AG04450 (cell line): ENCODE data around the gene BZW2. TPM values are rescaled to one million over a fixed set of nuclear protein-coding genes. Genes with fewer than 3 reads are reported as not detected.

Experiments used
- CTCF ChIA-PET: fragments of 300-600, 350-600 bp; formaldehyde crosslinking; extraction: SDS; loops from one replicate; lab custom pipeline; 2022; ENCODE audit warnings: antibody characterized with exemption, inconsistent platforms; lab: Charles Lee
- POLR2A ChIA-PET: fragments of 350-600 bp; formaldehyde crosslinking; extraction: SDS; loops from one replicate; lab custom pipeline; 2021; ENCODE audit warnings: antibody characterized with exemption, inconsistent platforms; lab: Yijun Ruan, JAX
- DNase-seq: peaks from one replicate; pipeline ENCODE4 v3.0.0-alpha.2; 2011; ENCODE audit warnings: low read depth, low spot score
- H3K27ac ChIP-seq: one replicate; pipeline ENCODE4 v1.5.1; 2012; ENCODE audit warnings: low read depth, low read length, control low read depth
- H3K27me3 ChIP-seq: one replicate; pipeline ENCODE4 v1.6.0; 2012; ENCODE audit warnings: low read length; ENCODE audit not compliant: control insufficient read depth, insufficient read depth
- H3K4me3 ChIP-seq: 2 replicates; pipeline ENCODE4 v1.5.1; 2011; ENCODE audit warnings: mild to moderate bottlenecking, low read depth, low read length, control low read depth
- H3K9me3 ChIP-seq: 2 replicates; pipeline ENCODE4 v1.5.1; 2012; ENCODE audit warnings: low read length; ENCODE audit not compliant: control insufficient read depth, insufficient read depth
- polyA plus RNA-seq: library from polyadenylated mRNA; depleted of rRNA; stranded (reverse); fragments of >200 nt; gene quantifications from 2 replicates; pipeline ENCODE4 v1.2.3, GENCODE V29; 2011
- TF ChIP-seq, protein P1 (sequence below): IDR thresholded peaks from 2 replicates; pipeline ENCODE4 v1.5.1; 2011; ENCODE audit warnings: low read depth, low read length, control low read depth, inconsistent platforms

Gene BZW2
- polyA plus RNA-seq, 1 experiment, result 84.4 TPM

DNA sequence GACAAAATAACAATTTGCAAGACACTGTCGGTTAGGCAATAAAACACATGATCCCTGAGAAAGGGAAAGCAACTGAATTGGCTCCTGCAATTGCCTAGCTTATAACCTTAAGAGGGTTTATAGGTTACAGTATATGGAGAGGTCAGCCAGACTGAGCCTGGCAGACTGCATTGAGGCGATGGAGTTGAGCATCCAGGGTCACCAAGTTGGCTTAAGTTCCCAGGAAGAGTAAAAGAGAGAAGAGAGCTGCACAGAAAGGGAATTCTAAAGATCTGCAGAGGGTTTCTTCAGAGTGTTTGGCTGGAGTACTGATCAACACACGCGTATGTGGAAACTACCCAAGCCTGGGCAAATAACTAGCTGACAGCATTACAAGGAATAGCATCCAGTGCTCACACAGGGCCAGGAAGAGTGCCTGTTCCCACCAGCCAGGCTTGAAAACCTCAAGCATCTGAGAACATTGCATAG, 11.7 kb upstream of the BZW2 start:
- CTCF ChIA-PET, result no interaction called here
- POLR2A ChIA-PET, result interaction anchor here (0.7 kb wide), 1 partner anchor 10 kb away, joined by 3 read pairs; no protein-coding TSS in a partner anchor
- TF ChIP-seq, protein P1, sequence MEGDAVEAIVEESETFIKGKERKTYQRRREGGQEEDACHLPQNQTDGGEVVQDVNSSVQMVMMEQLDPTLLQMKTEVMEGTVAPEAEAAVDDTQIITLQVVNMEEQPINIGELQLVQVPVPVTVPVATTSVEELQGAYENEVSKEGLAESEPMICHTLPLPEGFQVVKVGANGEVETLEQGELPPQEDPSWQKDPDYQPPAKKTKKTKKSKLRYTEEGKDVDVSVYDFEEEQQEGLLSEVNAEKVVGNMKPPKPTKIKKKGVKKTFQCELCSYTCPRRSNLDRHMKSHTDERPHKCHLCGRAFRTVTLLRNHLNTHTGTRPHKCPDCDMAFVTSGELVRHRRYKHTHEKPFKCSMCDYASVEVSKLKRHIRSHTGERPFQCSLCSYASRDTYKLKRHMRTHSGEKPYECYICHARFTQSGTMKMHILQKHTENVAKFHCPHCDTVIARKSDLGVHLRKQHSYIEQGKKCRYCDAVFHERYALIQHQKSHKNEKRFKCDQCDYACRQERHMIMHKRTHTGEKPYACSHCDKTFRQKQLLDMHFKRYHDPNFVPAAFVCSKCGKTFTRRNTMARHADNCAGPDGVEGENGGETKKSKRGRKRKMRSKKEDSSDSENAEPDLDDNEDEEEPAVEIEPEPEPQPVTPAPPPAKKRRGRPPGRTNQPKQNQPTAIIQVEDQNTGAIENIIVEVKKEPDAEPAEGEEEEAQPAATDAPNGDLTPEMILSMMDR, result no peak
- no peak for DNase-seq
- Histone ChIP-seq H3K9me3 (no peaks in the 10 kb centered on the region), H3K27ac (no peak overlapping the region), H3K27me3 (no peaks in the 10 kb centered on the region), H3K4me3 (no peak overlapping the region)

DNA sequence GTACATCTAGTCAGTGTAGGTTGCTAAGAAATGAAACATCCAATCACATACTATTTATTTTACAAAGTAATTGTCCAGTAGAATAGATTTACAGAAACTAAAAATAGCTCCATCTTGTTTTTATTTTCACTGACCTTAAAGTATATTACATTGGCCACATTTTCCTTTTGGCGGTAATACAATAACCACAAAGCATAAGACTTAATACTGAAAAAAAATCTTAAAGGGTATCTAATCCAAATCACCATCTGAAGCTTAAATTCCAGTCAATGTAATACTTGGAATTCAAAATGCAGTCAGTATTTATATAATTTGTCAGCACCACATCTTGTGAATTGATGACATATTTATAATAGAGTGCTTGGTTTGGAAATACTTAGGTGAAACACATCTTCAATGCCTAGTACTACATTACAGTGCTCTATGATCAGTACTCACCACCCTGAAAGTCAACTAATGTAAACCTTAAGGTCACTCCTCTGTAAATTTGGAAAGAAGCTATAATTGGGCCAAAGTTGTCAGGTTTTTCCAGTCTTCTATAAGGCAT, 9.4 kb upstream of the BZW2 start:
- TF ChIP-seq, protein P1, result no peak
- Histone ChIP-seq H3K9me3 (no peaks in the 10 kb centered on the region), H3K27me3 (no peaks in the 10 kb centered on the region), H3K4me3 (no peak overlapping the region), H3K27ac (no peak overlapping the region)
- peak; percentile 45 for DNase-seq
- CTCF ChIA-PET, result interaction anchor here (0.9 to 1.1 kb wide), 2 partner anchors 20 to 72 kb away, joined by 3 read pairs; no protein-coding TSS in a partner anchor
- POLR2A ChIA-PET, result interaction anchor here (0.6 to 2.2 kb wide), 3 partner anchors 9 to 701 kb away, joined by 3 to 9 read pairs (median 8); partner anchors contain the start of genes ANKMY2 and BZW2

DNA sequence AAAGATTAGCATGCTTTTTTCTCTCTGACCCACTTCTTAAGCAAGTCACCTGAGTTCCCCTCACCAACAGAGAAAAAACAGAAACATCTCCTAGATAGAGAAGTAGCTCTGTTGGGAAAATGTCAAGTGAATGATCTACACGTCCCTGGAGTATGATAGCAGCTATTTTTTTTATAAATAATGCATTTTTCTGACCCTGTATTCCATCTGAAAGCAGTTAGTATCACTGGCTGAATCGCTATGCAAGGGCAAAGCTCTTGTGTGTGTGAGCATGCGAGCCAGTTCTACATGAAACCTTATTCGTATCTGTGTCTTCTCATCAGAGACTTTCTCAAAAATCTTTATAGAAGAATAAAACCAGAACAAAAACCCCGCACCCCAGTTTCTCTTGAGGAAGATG, 8.6 kb upstream of the BZW2 start:
- Histone ChIP-seq H3K27me3 (no peaks in the 10 kb centered on the region), H3K27ac (no peak overlapping the region), H3K4me3 (no peak overlapping the region), H3K9me3 (no peaks in the 10 kb centered on the region)
- TF ChIP-seq, protein P1, result no peak
- CTCF ChIA-PET, result interaction anchor here (0.9 kb wide), 1 partner anchor 73 kb away, joined by 3 read pairs; no protein-coding TSS in a partner anchor
- no peak for DNase-seq
- POLR2A ChIA-PET, result interaction anchor here (2.1 to 2.2 kb wide), 2 partner anchors 8 to 10 kb away, joined by 8 to 9 read pairs; partner anchors contain the start of genes ANKMY2 and BZW2

DNA sequence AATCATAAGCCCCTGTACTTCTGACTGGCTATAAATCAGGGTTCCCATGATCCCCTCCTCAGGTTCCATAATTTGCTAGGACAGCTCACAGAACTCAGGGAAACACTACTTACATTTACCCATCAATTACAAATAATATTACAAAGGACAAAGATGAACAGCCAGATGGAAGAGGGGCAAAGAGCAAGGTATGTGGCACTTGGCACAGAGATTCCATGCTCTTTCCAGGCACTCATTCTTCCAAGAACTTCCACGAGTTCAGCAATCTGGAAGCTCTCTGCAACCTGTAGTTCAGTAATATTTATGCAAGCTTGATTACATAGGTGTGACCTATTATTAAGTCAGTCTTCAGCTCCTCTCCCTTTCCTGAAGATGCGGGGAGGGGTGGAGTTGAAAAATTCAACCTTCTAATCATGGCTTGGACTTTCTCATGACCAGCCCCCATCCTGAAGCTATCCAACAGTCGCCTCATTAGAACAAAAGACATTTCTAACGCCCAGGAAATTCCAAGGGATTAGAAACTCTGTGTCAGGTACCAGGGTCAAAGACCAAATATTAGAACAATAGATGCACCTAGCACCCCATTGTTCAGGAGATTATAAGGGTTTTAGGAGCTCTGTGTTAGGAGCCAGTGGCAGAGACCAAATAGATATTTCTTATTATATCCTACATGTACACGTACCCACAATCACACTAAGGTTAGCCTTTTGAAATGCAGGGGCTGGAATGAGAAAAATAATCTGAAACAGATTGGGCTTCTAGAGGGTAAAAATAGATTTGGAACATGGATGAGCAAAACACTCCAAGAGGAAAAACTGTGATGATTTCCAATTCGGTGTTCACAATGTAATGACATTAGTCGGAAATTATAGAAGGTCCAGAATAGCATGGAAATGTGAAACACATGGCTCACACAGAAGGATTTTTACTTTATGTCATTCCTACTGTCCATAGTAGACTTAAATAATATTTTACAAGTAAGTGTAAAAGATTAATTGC, 7.4 kb upstream of the BZW2 start:
- H3K27me3 ChIP-seq, result no peaks in the 10 kb centered on the region
- no peak for DNase-seq
- no peaks in the 10 kb centered on the region for H3K9me3 ChIP-seq
- CTCF ChIA-PET, result interaction anchor here (1.3 kb wide), 1 partner anchor 20 kb away, joined by 3 read pairs; no protein-coding TSS in a partner anchor
- TF ChIP-seq, protein P1, result no peak
- no peak overlapping the region for H3K4me3 ChIP-seq
- POLR2A ChIA-PET, result no interaction called here
- no peak overlapping the region for H3K27ac ChIP-seq
